ENCODE results near the gene CDKAL1.

CDKAL1 gene

GRCh38 chr6:20879526-20879925 is 345.3 kb downstream of the CDKAL1 start:
- Histone ChIP-seq H3K4me3 (ENCODE audit: low read depth in 1 of 2, low read length in 2 of 2) (no peak overlapping the region), H3K4me2 (ENCODE audit: insufficient read depth, low read length) (no peak overlapping the region), H4K20me1 (ENCODE audit: insufficient read depth, low read length) (no peaks in the 10 kb centered on the region), H3K79me2 (ENCODE audit: insufficient read depth, low read length) (no peaks in the 10 kb centered on the region), H3K9me3 (ENCODE audit: insufficient read depth, low read length, severe bottlenecking) (no peaks in the 10 kb centered on the region), H2AFZ (ENCODE audit: low read depth, low read length) (no peak overlapping the region), H3K9ac (ENCODE audit: low read depth, low read length) (no peak overlapping the region), H3K27ac (ENCODE audit: low read length) (no peak overlapping the region), H3K27me3 (ENCODE audit: insufficient read depth, low read length, poor library complexity) (no peaks in the 10 kb centered on the region), H3K36me3 (ENCODE audit: insufficient read depth, low read length) (0 out of 2 replicates have a peak, but pooled peaks cover 3% of the 10 kb centered on the region), H3K4me1 (ENCODE audit: insufficient read depth, low read length) (no peaks in the 10 kb centered on the region)
- TF ChIP-seq EZH2 (IDR thresholded peaks at IDR 0.05; ENCODE audit: borderline replicate concordance, low read depth, low read length, severe bottlenecking) = no peak
- TF ChIP-seq CTCF (IDR thresholded peaks at IDR 0.05; ENCODE audit: borderline replicate concordance, extremely low read depth, low read length, poor library complexity, severe bottlenecking) = no peak
- DNase-seq (no peak), ATAC-seq (ENCODE audit: insufficient read depth, low read depth) (no peak)

GRCh38 chr6:20881365-20881764 is 347.1 kb downstream of the CDKAL1 start:
- ATAC-seq (ENCODE audit: insufficient read depth, low read depth) (no peak), DNase-seq (no peak)
- H3K9ac ChIP-seq (ENCODE audit: low read depth, low read length) = no peak overlapping the region
- no peak overlapping the region for H3K4me2 ChIP-seq (ENCODE audit: insufficient read depth, low read length)
- H3K79me2 ChIP-seq (ENCODE audit: insufficient read depth, low read length) = no peaks in the 10 kb centered on the region
- no peak overlapping the region for H3K27ac ChIP-seq (ENCODE audit: low read length)
- no peak overlapping the region for H2AFZ ChIP-seq (ENCODE audit: low read depth, low read length)
- TF ChIP-seq EZH2 (IDR thresholded peaks at IDR 0.05; ENCODE audit: borderline replicate concordance, low read depth, low read length, severe bottlenecking) (no peak), CTCF (IDR thresholded peaks at IDR 0.05; ENCODE audit: borderline replicate concordance, extremely low read depth, low read length, poor library complexity, severe bottlenecking) (no peak)
- H3K27me3 ChIP-seq (ENCODE audit: insufficient read depth, low read length, poor library complexity) = no peaks in the 10 kb centered on the region
- H3K4me1 ChIP-seq (ENCODE audit: insufficient read depth, low read length) = no peaks in the 10 kb centered on the region
- 0 out of 2 replicates have a peak, but pooled peaks cover 3% of the 10 kb centered on the region for H3K36me3 ChIP-seq (ENCODE audit: insufficient read depth, low read length)
- no peaks in the 10 kb centered on the region for H4K20me1 ChIP-seq (ENCODE audit: insufficient read depth, low read length)
- H3K9me3 ChIP-seq (ENCODE audit: insufficient read depth, low read length, severe bottlenecking) = no peaks in the 10 kb centered on the region
- H3K4me3 ChIP-seq (ENCODE audit: low read depth in 1 of 2, low read length in 2 of 2) = no peak overlapping the region

GRCh38 chr6:20882014-20882413 is 347.8 kb downstream of the CDKAL1 start:
- Histone ChIP-seq H3K9ac (ENCODE audit: low read depth, low read length) (no peak overlapping the region), H3K27ac (ENCODE audit: low read length) (no peak overlapping the region), H3K4me1 (ENCODE audit: insufficient read depth, low read length) (no peaks in the 10 kb centered on the region), H3K36me3 (ENCODE audit: insufficient read depth, low read length) (0 out of 2 replicates have a peak, but pooled peaks cover 3% of the 10 kb centered on the region), H3K4me3 (ENCODE audit: low read depth in 1 of 2, low read length in 2 of 2) (no peak overlapping the region), H3K4me2 (ENCODE audit: insufficient read depth, low read length) (no peak overlapping the region), H3K27me3 (ENCODE audit: insufficient read depth, low read length, poor library complexity) (no peaks in the 10 kb centered on the region), H4K20me1 (ENCODE audit: insufficient read depth, low read length) (no peaks in the 10 kb centered on the region), H3K79me2 (ENCODE audit: insufficient read depth, low read length) (no peaks in the 10 kb centered on the region), H2AFZ (ENCODE audit: low read depth, low read length) (no peak overlapping the region), H3K9me3 (ENCODE audit: insufficient read depth, low read length, severe bottlenecking) (no peaks in the 10 kb centered on the region)
- ATAC-seq (ENCODE audit: insufficient read depth, low read depth) = no peak
- no peak for DNase-seq
- TF ChIP-seq EZH2 (IDR thresholded peaks at IDR 0.05; ENCODE audit: borderline replicate concordance, low read depth, low read length, severe bottlenecking) (no peak), CTCF (IDR thresholded peaks at IDR 0.05; ENCODE audit: borderline replicate concordance, extremely low read depth, low read length, poor library complexity, severe bottlenecking) (no peak)

- Histone ChIP-seq H3K36me3 (ENCODE audit: insufficient read depth, low read length) (0 out of 2 replicates have a peak, but pooled peaks cover 3% of the 10 kb centered on the region), H3K4me3 (ENCODE audit: low read depth in 1 of 2, low read length in 2 of 2) (no peak overlapping the region), H2AFZ (ENCODE audit: low read depth, low read length) (no peak overlapping the region), H3K9me3 (ENCODE audit: insufficient read depth, low read length, severe bottlenecking) (peaks cover 3% of the 10 kb centered on the region), H3K27me3 (ENCODE audit: insufficient read depth, low read length, poor library complexity) (no peaks in the 10 kb centered on the region), H3K9ac (ENCODE audit: low read depth, low read length) (no peak overlapping the region), H4K20me1 (ENCODE audit: insufficient read depth, low read length) (no peaks in the 10 kb centered on the region), H3K27ac (ENCODE audit: low read length) (no peak overlapping the region), H3K4me1 (ENCODE audit: insufficient read depth, low read length) (no peaks in the 10 kb centered on the region), H3K79me2 (ENCODE audit: insufficient read depth, low read length) (no peaks in the 10 kb centered on the region), H3K4me2 (ENCODE audit: insufficient read depth, low read length) (no peak overlapping the region)
- DNase-seq = no peak
- ATAC-seq (ENCODE audit: insufficient read depth, low read depth) = no peak
- TF ChIP-seq CTCF (IDR thresholded peaks at IDR 0.05; ENCODE audit: borderline replicate concordance, extremely low read depth, low read length, poor library complexity, severe bottlenecking) = no peak
- TF ChIP-seq EZH2 (IDR thresholded peaks at IDR 0.05; ENCODE audit: borderline replicate concordance, low read depth, low read length, severe bottlenecking) = no peak
Observed at GRCh38 chr6:20885076-20885475, 350.8 kb downstream of the CDKAL1 start.

Measured in DND-41 (cell line).